Sigmoid colon (tissue), 7 donors: ENCODE data around the gene CARMIL3. TPM values are rescaled to one million over a fixed set of nuclear protein-coding genes. Genes with fewer than 3 reads are reported as not detected.

Experiments used
- DNase-seq: peaks from one replicate; pipeline ENCODE4 v3.0.0-alpha.2; 2019
- H3K27ac ChIP-seq, 4 donors: fragments of 200-600 bp; sonication (generic); one replicate each; pipeline ENCODE4 v1.5.1; 2016 to 2019; ENCODE audit warnings: mild to moderate bottlenecking in 1 of 4
- H3K27me3 ChIP-seq, 3 donors: fragments of 200-600 bp; sonication (generic); one replicate each; pipeline ENCODE4 v1.5.1; 2019; ENCODE audit warnings: mild to moderate bottlenecking in 1 of 3
- H3K36me3 ChIP-seq, 4 donors: fragments of 200-600 bp; sonication (generic); one replicate each; pipeline ENCODE4 v1.5.1; 2016 to 2019
- H3K4me1 ChIP-seq, 4 donors: fragments of 200-600 bp; sonication (generic); one replicate each; pipeline ENCODE4 v1.5.1; 2017 to 2019
- H3K4me3 ChIP-seq, 4 donors: fragments of 200-600 bp; sonication (generic); one replicate each; pipeline ENCODE4 v1.5.1; 2017 to 2019; ENCODE audit warnings: mild to moderate bottlenecking in 2 of 4, moderate library complexity in 1 of 4
- H3K9me3 ChIP-seq, 4 donors: fragments of 200-600 bp in 3 of 4; sonication (generic) in 3 of 4; one replicate each; pipeline versions ENCODE4 v1.5.1 to v1.6.1; 2013 to 2019
- EP300 ChIP-seq, 4 donors: sonication (generic); formaldehyde crosslinking; IDR thresholded peaks; one replicate each; pipeline ENCODE4 v1.6.1; 2017; ENCODE audit warnings: antibody characterized with exemption in 4 of 4
- POLR2A ChIP-seq, 2 donors: fragments of 450-650 bp; IDR thresholded peaks; one replicate each; pipeline ENCODE4 v1.6.1; 2016; ENCODE audit warnings: antibody characterized with exemption in 2 of 2, mild to moderate bottlenecking in 2 of 2, moderate library complexity in 2 of 2
- POLR2AphosphoS5 ChIP-seq, 4 donors: sonication (generic); formaldehyde crosslinking; IDR thresholded peaks; one replicate each; pipeline ENCODE4 v1.6.1; 2017; ENCODE audit warnings: antibody characterized with exemption in 4 of 4
- WGBS, 2 donors: extraction: QIAGEN DNeasy Blood & Tissue Kit; methylation state at CpG; one replicate each; pipeline ENCODE4 v1.1.7; 2013; 5-methylcytosine and 5-hydroxymethylcytosine counted together
- intact Hi-C: fragments of 100-400 bp; cut with DNase I; formaldehyde crosslinking; loops from one replicate; pipeline ENCODE4 v1.15.1; 2023
- polyA plus RNA-seq, 3 donors: library from polyadenylated mRNA; stranded (reverse); fragments of 200-250 nt; gene quantifications; one replicate each; pipeline ENCODE4 v1.2.3, GENCODE V29; 2013
- total RNA-seq, 4 donors: library from RNA; depleted of rRNA; stranded (reverse); fragments of >200 nt; gene quantifications; one replicate each; pipeline ENCODE4 v1.1.0, GENCODE V29; 2016
- TF ChIP-seq, protein P1 (sequence below), 4 experiments: fragments of 450-650 bp in 3 of 4; fragments of 200-600 bp in 1 of 4; IDR thresholded peaks; one replicate each; pipeline ENCODE4 v1.5.1; 2016 to 2019; ENCODE audit warnings: antibody characterized with exemption in 4 of 4, mild to moderate bottlenecking in 3 of 4, moderate library complexity in 2 of 4
- donor health status: healthy with polysubstance abuse.
- donor health status: Bipolar disorder and iron deficiency.
- donor health status: healthy.

The CARMIL3 gene
- total and polyA plus RNA-seq, 7 donors, result under 0.01 to 3.3 (median 0.23) TPM

DNA sequence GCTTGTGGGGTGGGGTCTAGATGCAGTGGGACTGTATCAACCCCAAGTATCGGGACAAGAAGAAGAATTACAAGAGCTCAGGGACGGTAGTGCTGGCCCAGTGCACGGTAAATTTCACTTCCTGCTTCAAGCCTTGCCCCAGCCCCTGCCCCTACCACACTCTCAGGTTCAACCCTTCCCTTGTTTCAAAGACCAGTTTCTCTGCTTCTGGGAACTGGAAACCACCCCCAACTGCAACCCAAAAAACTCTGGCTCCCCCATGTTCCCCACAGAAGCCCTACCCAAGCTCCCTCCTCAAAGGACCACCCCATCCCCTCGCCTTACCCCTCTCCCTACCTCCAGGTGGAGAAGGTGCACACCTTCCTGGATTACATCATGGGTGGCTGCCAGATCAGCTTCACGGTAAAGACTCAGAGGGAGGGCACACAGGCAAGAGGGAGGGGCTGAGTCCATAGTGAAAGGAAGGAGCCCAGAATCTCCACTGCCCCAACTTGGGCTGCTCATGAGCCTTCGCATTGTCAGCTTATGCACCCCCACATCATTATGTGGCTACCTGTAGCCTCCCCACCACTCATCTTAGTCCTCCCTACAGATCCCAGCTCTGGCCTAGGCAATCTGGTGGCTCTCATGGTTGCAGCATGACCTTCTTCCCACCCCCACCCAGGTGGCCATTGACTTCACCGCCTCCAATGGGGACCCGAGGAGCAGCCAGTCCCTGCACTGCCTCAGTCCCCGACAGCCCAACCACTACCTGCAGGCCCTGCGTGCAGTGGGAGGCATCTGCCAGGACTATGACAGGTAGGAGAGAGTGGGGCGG lies 23.9 kb downstream of the CARMIL3 start:
- 64 to 69% methylated on average over 11 of the region's 11 CpGs for WGBS, 2 donors
- Histone ChIP-seq H3K36me3 (no peaks in the 10 kb centered on the region), H3K27ac (no peak overlapping the region), H3K4me3 (no peak overlapping the region), H3K9me3 (no peaks in the 10 kb centered on the region), H3K4me1 (peaks cover 0 to 19% (median 17%) of the 10 kb centered on the region in 4 donors), H3K27me3 (peaks cover 0 to 16% (median 0%) of the 10 kb centered on the region in 3 donors)
- intact Hi-C loops, result no loop called here
- TF ChIP-seq POLR2A (IDR thresholded peaks at IDR 0.05) (no peak), POLR2AphosphoS5 (IDR thresholded peaks at IDR 0.05) (no peak), EP300 (IDR thresholded peaks at IDR 0.05) (no peak)
- TF ChIP-seq, protein P1, sequence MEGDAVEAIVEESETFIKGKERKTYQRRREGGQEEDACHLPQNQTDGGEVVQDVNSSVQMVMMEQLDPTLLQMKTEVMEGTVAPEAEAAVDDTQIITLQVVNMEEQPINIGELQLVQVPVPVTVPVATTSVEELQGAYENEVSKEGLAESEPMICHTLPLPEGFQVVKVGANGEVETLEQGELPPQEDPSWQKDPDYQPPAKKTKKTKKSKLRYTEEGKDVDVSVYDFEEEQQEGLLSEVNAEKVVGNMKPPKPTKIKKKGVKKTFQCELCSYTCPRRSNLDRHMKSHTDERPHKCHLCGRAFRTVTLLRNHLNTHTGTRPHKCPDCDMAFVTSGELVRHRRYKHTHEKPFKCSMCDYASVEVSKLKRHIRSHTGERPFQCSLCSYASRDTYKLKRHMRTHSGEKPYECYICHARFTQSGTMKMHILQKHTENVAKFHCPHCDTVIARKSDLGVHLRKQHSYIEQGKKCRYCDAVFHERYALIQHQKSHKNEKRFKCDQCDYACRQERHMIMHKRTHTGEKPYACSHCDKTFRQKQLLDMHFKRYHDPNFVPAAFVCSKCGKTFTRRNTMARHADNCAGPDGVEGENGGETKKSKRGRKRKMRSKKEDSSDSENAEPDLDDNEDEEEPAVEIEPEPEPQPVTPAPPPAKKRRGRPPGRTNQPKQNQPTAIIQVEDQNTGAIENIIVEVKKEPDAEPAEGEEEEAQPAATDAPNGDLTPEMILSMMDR (IDR thresholded peaks at IDR 0.05), result no peak
- no peak for DNase-seq

DNA sequence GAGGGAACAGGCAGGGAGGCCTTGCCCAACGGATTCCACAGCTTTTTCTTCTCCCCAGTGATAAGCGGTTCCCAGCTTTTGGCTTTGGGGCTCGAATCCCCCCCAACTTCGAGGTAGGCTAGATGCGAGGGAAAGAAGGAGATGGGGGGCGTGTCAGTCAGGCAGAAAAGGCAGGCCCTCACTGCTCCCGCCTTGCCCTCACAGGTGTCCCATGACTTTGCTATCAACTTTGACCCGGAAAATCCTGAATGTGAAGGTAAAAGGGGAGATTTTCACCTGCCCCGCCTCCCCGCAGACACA lies 24.4 kb downstream of the CARMIL3 start:
- Histone ChIP-seq H3K4me1 (peaks cover 0 to 23% (median 15%) of the 10 kb centered on the region in 4 donors), H3K27me3 (peaks cover 0 to 16% (median 0%) of the 10 kb centered on the region in 3 donors), H3K9me3 (no peaks in the 10 kb centered on the region), H3K36me3 (no peaks in the 10 kb centered on the region), H3K4me3 (no peak overlapping the region), H3K27ac (no peak overlapping the region)
- DNase-seq, result no peak
- intact Hi-C loops, result no loop called here
- TF ChIP-seq POLR2AphosphoS5 (IDR thresholded peaks at IDR 0.05), result no peak
- no peak for TF ChIP-seq POLR2A (IDR thresholded peaks at IDR 0.05)
- no peak for TF ChIP-seq EP300 (IDR thresholded peaks at IDR 0.05)
- TF ChIP-seq, protein P1 (IDR thresholded peaks at IDR 0.05), result no peak
- 88 to 91% methylated on average over 10 of the region's 10 CpGs for WGBS, 2 donors

DNA sequence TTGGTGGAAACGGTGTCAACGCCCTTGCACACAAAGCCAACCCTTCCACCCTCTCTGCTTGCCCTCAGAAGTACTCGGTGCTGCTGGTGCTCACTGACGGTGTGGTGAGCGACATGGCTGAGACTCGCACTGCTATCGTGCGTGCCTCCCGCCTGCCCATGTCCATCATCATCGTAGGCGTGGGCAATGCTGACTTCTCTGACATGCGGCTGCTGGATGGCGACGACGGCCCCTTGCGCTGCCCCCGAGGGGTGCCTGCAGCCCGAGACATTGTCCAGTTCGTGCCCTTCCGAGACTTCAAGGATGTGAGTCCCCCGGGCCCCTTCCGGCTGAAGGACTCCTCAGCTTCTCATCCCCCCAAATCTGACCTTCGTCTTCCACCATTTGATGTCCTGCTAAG lies 25.3 kb downstream of the CARMIL3 start:
- H3K27ac ChIP-seq, result no peak overlapping the region
- 95% methylated on average over 23 of the region's 23 CpGs for WGBS, 2 donors
- no peak for DNase-seq
- no peaks in the 10 kb centered on the region for H3K9me3 ChIP-seq
- H3K36me3 ChIP-seq, result no peaks in the 10 kb centered on the region
- intact Hi-C loops, result no loop called here
- peaks cover 0 to 20% (median 9%) of the 10 kb centered on the region in 4 donors for H3K4me1 ChIP-seq
- TF ChIP-seq EP300 (IDR thresholded peaks at IDR 0.05), result no peak
- no peak for TF ChIP-seq POLR2A (IDR thresholded peaks at IDR 0.05)
- TF ChIP-seq POLR2AphosphoS5 (IDR thresholded peaks at IDR 0.05), result no peak
- TF ChIP-seq, protein P1 (IDR thresholded peaks at IDR 0.05), result no peak
- no peak overlapping the region for H3K4me3 ChIP-seq
- H3K27me3 ChIP-seq, result peaks cover 0 to 16% (median 0%) of the 10 kb centered on the region in 3 donors

DNA sequence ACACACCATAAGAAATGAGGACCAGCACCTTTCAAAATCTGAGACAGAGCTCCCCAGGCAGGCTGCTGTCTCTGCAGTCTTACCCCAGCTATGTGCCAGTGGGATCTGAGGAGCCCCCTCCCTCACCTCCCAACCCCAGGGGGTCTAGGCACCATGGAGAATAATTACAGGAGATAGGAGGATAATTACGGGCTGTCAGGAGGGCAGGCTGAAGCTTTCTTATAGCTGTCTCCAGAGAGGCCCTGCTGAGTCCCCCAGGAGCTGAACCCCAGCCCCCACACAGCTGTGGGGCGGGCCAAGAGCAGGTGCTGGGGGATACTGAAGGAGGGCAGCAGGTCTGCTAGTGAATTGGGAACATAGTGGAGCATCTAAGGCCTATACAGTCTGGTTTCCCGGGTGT lies 26.3 kb downstream of the CARMIL3 start:
- no peaks in the 10 kb centered on the region for H3K36me3 ChIP-seq
- no peak for DNase-seq
- H3K9me3 ChIP-seq, result no peaks in the 10 kb centered on the region
- WGBS, 2 donors, result 81 to 83% methylated on average over 3 of the region's 3 CpGs
- intact Hi-C loops, result no loop called here
- H3K4me3 ChIP-seq, result no peak overlapping the region
- H3K27me3 ChIP-seq, result peaks cover 0 to 7% (median 0%) of the 10 kb centered on the region in 3 donors
- peaks cover 0 to 13% (median 2%) of the 10 kb centered on the region in 4 donors for H3K4me1 ChIP-seq
- H3K27ac ChIP-seq, result no peak overlapping the region
- TF ChIP-seq, protein P1 (IDR thresholded peaks at IDR 0.05), result no peak
- no peak for TF ChIP-seq POLR2AphosphoS5 (IDR thresholded peaks at IDR 0.05)
- no peak for TF ChIP-seq EP300 (IDR thresholded peaks at IDR 0.05)
- no peak for TF ChIP-seq POLR2A (IDR thresholded peaks at IDR 0.05)
